OCI-LY1 (cell line): ENCODE data around the gene MUC20.
"Not testable (repeated sequence)": the region's sequence is repeated elsewhere in the genome, so short reads cannot be mapped to it uniquely, and the experiment has no call there.

ENCODE experiments used
- H2AFZ ChIP-seq: fragments of 200-600 bp; sonication (generic), shearing (Covaris generic); 2 replicates; pipeline ENCODE4 v1.6.0; 2014; ENCODE audit warnings: antibody characterized with exemption, mild to moderate bottlenecking, low read length
- H3F3A ChIP-seq: fragments of 200-600 bp; sonication (generic), shearing (Covaris generic); 2 replicates; pipeline ENCODE4 v1.6.0; 2014; ENCODE audit warnings: mild to moderate bottlenecking, antibody characterized with exemption, low read length, moderate library complexity; ENCODE audit not compliant: insufficient read depth
- H3K27ac ChIP-seq: fragments of 200-600 bp; sonication (generic); 2 replicates; pipeline ENCODE4 v1.5.1; 2014; ENCODE audit warnings: low read length, mixed run types, mild to moderate bottlenecking, low read depth; ENCODE audit not compliant: poor library complexity, severe bottlenecking
- H3K27me3 ChIP-seq: fragments of 200-600 bp; sonication (generic); 2 replicates; pipeline ENCODE4 v1.6.0; 2014; ENCODE audit warnings: antibody characterized with exemption, mild to moderate bottlenecking, low read length, moderate library complexity; ENCODE audit not compliant: insufficient read depth
- H3K36me3 ChIP-seq: fragments of 200-600 bp; sonication (generic); 2 replicates; pipeline ENCODE4 v1.6.1; 2014; ENCODE audit warnings: mild to moderate bottlenecking, antibody characterized with exemption, low read length, moderate library complexity, mixed read lengths; ENCODE audit not compliant: insufficient read depth
- H3K4me1 ChIP-seq: fragments of 200-600 bp; sonication (generic); 2 replicates; pipeline ENCODE4 v1.5.1; 2014; ENCODE audit warnings: mild to moderate bottlenecking, low read length, moderate library complexity; ENCODE audit not compliant: insufficient read depth, severe bottlenecking
- H3K4me2 ChIP-seq: fragments of 200-600 bp; sonication (generic), shearing (Covaris generic); 2 replicates; pipeline ENCODE4 v1.6.1; 2014; ENCODE audit warnings: low read length
- H3K4me3 ChIP-seq: fragments of 200-600 bp; sonication (generic); 2 replicates; pipeline ENCODE4 v1.5.1; 2014; ENCODE audit warnings: low read length, low read depth, mild to moderate bottlenecking, mixed read lengths; ENCODE audit not compliant: poor library complexity, severe bottlenecking
- H3K79me2 ChIP-seq: fragments of 200-600 bp; shearing (Covaris generic); 2 replicates; pipeline ENCODE4 v1.6.1; 2016; ENCODE audit warnings: mixed run types, low read length, mixed read lengths; ENCODE audit not compliant: insufficient read depth
- H3K9ac ChIP-seq: fragments of 200-600 bp; sonication (generic), shearing (Covaris generic); 2 replicates; pipeline ENCODE4 v1.6.1; 2014; ENCODE audit warnings: mild to moderate bottlenecking, low read length, mixed read lengths
- H3K9me2 ChIP-seq: fragments of 200-600 bp; sonication (generic), shearing (Covaris generic); 2 replicates; pipeline ENCODE4 v1.6.1; 2014; ENCODE audit warnings: low read depth, mild to moderate bottlenecking, low read length, mixed read lengths
- H3K9me3 ChIP-seq: fragments of 200-600 bp; shearing (Covaris generic); 2 replicates; pipeline ENCODE4 v1.6.1; 2014; ENCODE audit warnings: low read length, mixed read lengths
- H4K20me1 ChIP-seq: fragments of 200-600 bp; sonication (generic), shearing (Covaris generic); 2 replicates; pipeline ENCODE4 v1.6.0; 2016; ENCODE audit warnings: mild to moderate bottlenecking, low read length; ENCODE audit not compliant: insufficient read depth
- EZH2 ChIP-seq: fragments of 200-600 bp; sonication (generic), shearing (Covaris generic); IDR thresholded peaks from 2 replicates; pipeline ENCODE4 v1.8.0; 2017; ENCODE audit warnings: borderline replicate concordance, mixed run types, mild to moderate bottlenecking, antibody characterized with exemption, low read length, moderate library complexity, mixed read lengths
- TF ChIP-seq, protein P1 (sequence below): fragments of 200-600 bp; sonication (generic), shearing (Covaris generic); IDR thresholded peaks from 2 replicates; pipeline ENCODE4 v1.5.1; 2017; ENCODE audit warnings: mild to moderate bottlenecking, antibody characterized with exemption, low read length, moderate library complexity, mixed read lengths

The MUC20 gene

DNA sequence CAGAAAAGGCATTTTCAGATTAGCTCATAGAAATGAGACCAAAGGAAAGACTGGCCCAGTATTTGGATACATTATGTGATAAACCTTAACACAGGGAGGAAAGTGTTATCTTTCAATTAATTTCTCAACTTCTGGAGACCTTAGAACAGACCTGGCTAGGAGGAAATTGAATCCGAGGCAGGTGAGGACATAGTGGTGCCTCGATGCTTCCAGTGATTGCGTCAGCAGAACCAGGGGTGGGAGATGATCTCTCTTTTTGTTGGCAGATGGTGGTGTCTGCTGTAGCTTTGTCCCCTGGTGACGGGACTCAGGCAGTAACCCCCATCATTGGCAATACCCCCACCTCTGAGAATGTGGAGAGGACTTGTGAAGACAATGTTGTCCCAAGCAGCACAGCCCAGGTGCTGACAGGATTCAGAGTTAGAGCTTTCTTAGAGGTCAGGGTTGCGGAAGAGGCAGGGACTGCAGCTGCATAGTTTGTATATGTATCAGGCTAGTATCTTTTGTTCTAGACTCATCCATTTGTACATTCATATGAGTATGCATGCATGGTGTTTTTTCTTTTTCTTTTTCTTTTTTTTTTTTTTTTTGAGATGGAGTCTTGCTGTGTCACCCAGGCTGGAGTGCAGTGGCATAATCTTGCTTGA lies 27.9 kb upstream of the MUC20 start:
- Histone ChIP-seq H3K4me1 (no peaks in the 10 kb centered on the region), H3K9me3 (no peaks in the 10 kb centered on the region), H3K79me2 (no peaks in the 10 kb centered on the region), H3K27ac (no peak overlapping the region), H3K9ac (no peak overlapping the region), H4K20me1 (no peaks in the 10 kb centered on the region), H3K4me2 (no peak overlapping the region), H3F3A (no peaks in the 10 kb centered on the region), H3K9me2 (no peaks in the 10 kb centered on the region), H3K36me3 (peaks cover 11% of the 10 kb centered on the region; the same call in 1 of the 2 replicates), H2AFZ (no peak overlapping the region), H3K4me3 (no peak overlapping the region), H3K27me3 (no peaks in the 10 kb centered on the region)
- TF ChIP-seq, protein P1, sequence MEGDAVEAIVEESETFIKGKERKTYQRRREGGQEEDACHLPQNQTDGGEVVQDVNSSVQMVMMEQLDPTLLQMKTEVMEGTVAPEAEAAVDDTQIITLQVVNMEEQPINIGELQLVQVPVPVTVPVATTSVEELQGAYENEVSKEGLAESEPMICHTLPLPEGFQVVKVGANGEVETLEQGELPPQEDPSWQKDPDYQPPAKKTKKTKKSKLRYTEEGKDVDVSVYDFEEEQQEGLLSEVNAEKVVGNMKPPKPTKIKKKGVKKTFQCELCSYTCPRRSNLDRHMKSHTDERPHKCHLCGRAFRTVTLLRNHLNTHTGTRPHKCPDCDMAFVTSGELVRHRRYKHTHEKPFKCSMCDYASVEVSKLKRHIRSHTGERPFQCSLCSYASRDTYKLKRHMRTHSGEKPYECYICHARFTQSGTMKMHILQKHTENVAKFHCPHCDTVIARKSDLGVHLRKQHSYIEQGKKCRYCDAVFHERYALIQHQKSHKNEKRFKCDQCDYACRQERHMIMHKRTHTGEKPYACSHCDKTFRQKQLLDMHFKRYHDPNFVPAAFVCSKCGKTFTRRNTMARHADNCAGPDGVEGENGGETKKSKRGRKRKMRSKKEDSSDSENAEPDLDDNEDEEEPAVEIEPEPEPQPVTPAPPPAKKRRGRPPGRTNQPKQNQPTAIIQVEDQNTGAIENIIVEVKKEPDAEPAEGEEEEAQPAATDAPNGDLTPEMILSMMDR, result no peak
- TF ChIP-seq EZH2, result no peak

DNA sequence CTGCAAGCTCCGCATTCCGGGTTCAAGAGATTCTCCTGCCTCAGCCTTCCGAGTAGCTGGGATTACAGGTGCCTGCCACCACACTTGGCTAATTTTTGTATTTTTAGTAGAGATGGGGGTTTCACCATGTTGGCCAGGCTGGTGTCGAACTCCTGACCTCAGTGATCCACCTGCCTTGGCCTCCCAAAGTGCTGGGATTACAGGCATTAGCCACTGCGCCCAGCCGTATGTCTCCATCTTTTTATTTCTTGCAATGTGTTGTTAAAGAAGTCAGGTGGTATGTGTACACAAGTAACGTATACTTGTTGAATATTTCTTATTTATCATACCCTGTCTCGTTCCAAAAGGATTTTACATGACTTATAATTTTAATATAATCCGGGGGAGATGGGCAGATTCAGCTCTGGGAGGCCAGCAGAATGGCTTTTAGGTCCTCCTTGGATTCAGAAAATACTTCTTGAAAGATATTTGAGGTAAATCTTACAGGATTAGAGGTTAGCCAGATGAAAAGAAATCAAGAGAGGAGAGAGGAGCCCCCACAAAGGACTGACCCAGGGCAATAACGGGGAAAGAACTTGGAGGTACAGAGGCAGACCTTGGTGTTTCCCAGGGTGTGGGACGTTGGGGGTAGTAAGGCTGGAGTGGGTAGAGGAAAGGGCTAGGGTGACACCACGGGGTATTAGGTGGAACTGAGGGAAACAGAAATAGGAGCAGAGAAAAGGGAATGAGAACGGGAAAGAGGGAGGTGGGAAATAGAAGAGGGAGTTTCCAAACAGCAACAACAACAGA lies 27.2 kb upstream of the MUC20 start:
- Histone ChIP-seq H3K4me3 (no peak overlapping the region), H3K4me1 (no peaks in the 10 kb centered on the region), H3K27ac (no peak overlapping the region), H3F3A (no peaks in the 10 kb centered on the region), H4K20me1 (no peaks in the 10 kb centered on the region), H2AFZ (no peak overlapping the region), H3K27me3 (no peaks in the 10 kb centered on the region), H3K36me3 (peaks cover 10% of the 10 kb centered on the region; the same call in 1 of the 2 replicates), H3K4me2 (no peak overlapping the region), H3K9me2 (no peaks in the 10 kb centered on the region), H3K9me3 (no peaks in the 10 kb centered on the region), H3K9ac (no peak overlapping the region), H3K79me2 (no peaks in the 10 kb centered on the region)
- TF ChIP-seq EZH2, result no peak
- TF ChIP-seq, protein P1, result no peak

DNA sequence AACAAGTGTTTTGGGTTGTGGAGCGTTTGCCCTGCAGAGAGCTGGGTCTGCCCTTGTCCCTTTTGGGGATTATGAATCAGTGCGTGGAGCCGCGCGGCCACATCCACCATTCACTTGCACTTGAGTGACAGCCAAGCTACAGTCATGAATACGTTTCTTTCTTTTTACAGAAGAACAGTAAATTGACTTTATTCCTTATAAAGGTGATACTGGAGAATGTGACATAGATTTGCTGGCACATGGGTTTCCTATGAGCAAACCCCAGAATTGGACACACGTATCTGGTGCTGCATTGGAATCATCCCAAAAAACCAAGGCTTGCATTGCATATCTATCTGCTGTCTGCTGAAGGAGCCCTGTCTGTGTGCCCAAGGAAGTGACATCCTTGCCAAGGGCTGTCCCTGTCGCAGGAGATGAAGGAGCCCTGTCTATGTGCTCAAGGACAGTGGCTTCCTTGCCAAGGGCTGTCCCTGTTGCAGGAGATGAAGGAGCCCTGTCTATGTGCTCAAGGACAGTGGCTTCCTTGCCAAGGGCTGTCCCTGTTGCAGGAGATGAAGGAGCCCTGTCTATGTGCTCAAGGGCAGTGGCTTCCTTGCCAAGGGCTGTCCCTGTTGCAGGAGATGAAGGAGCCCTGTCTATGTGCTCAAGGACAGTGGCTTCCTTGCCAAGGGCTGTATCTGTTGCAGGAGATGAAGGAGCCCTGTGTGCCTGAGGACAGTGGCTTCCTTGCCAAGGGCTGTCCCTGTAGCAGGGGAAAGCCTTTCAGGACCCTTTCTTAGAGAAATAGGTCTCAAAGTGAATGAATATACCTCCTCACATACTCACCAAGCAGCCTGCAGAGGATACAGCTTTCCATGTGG lies 26.3 kb upstream of the MUC20 start:
- H3K9me3 ChIP-seq, result not testable (repeated sequence)

More for the DNA sequence above, 26.3 kb upstream of the MUC20 start:
- not testable (repeated sequence) for H2AFZ ChIP-seq, H3K27ac ChIP-seq, H3K9ac ChIP-seq, H3K36me3 ChIP-seq, H3K4me3 ChIP-seq, H3K4me1 ChIP-seq, H3K9me2 ChIP-seq, H3K79me2 ChIP-seq, H3F3A ChIP-seq, H4K20me1 ChIP-seq, H3K4me2 ChIP-seq, H3K27me3 ChIP-seq
